WTC11 (cell line): ENCODE results near the gene RAX2. TPM values are rescaled to one million over a fixed set of nuclear protein-coding genes. Genes with fewer than 3 reads are reported as not detected.

Source experiments
- ATAC-seq: fragments of 200-7000 bp; cut with Tn5 transposase; 2 replicates; pipeline ENCODE4 v1.10.0; 2021; ENCODE audit warnings: mild to moderate bottlenecking, moderate library complexity
- CTCF ChIA-PET: fragments of 300-600 bp; sonication (Branson Sonifier 250); formaldehyde crosslinking; loops from one replicate; lab custom pipeline; 2021; ENCODE audit warnings: antibody characterized with exemption; lab: Charles Lee
- POLR2A ChIA-PET: fragments of 350-600 bp; sonication (Branson Sonifier 250); formaldehyde crosslinking; loops from one replicate; lab custom pipeline; 2021; ENCODE audit warnings: antibody characterized with exemption; lab: Charles Lee
- DNase-seq: peaks from one replicate; pipeline ENCODE4 v3.0.0; 2021; ENCODE audit warnings: low spot score
- H3K27ac Mint-ChIP-seq: 2 replicates; pipeline ENCODE4 v1.8.0; 2021; ENCODE audit warnings: mixed read lengths
- H3K27me3 Mint-ChIP-seq: 2 replicates; pipeline ENCODE4 v1.8.0; 2021; ENCODE audit warnings: low read depth, mild to moderate bottlenecking, moderate library complexity, mixed read lengths
- H3K36me3 Mint-ChIP-seq: 2 replicates; pipeline ENCODE4 v1.8.0; 2021; ENCODE audit warnings: mixed read lengths
- H3K4me1 Mint-ChIP-seq: 2 replicates; pipeline ENCODE4 v1.8.0; 2022; ENCODE audit warnings: mixed read lengths
- H3K4me3 Mint-ChIP-seq: 2 replicates; pipeline ENCODE4 v1.8.0; 2021; ENCODE audit warnings: mild to moderate bottlenecking, moderate library complexity, mixed read lengths
- H3K9me3 Mint-ChIP-seq: 2 replicates; pipeline ENCODE4 v1.8.0; 2021; ENCODE audit warnings: mixed read lengths
- AFF4 ChIP-seq: sonication (generic); formaldehyde crosslinking; IDR thresholded peaks from 2 replicates; pipeline ENCODE4 v1.8.1; 2023; ENCODE audit warnings: mild to moderate bottlenecking, missing genetic modification reagents, borderline replicate concordance
- ATF1 ChIP-seq: sonication (generic); formaldehyde crosslinking; IDR thresholded peaks from 2 replicates; pipeline ENCODE4 v1.8.1; 2023; ENCODE audit warnings: mild to moderate bottlenecking, moderate library complexity, missing genetic modification reagents
- CREB1 ChIP-seq: sonication (generic); formaldehyde crosslinking; IDR thresholded peaks from 2 replicates; pipeline ENCODE4 v1.8.0; 2023; ENCODE audit warnings: mild to moderate bottlenecking, missing genetic modification reagents
- E2F1 ChIP-seq: sonication (generic); formaldehyde crosslinking; IDR thresholded peaks from 2 replicates; pipeline ENCODE4 v1.8.0; 2022; ENCODE audit warnings: mild to moderate bottlenecking, missing genetic modification reagents
- FOXK1 ChIP-seq: sonication (generic); formaldehyde crosslinking; IDR thresholded peaks from 2 replicates; pipeline ENCODE4 v1.8.0; 2022; ENCODE audit warnings: mild to moderate bottlenecking, moderate library complexity, missing genetic modification reagents
- GTF2I ChIP-seq: fragments of 250-450 bp; sonication (Bioruptor Pico); conservative IDR thresholded peaks from 2 replicates; pipeline ENCODE4 v1.4.0; 2021; ENCODE audit warnings: mild to moderate bottlenecking
- JUN ChIP-seq: sonication (generic); formaldehyde crosslinking; IDR thresholded peaks from 2 replicates; pipeline ENCODE4 v1.8.0; 2023; ENCODE audit warnings: mild to moderate bottlenecking, missing genetic modification reagents
- MXD4 ChIP-seq: fragments of 250-450 bp; sonication (Bioruptor Pico); IDR thresholded peaks from 2 replicates; pipeline ENCODE4 v1.8.0; 2021; ENCODE audit warnings: mild to moderate bottlenecking, moderate library complexity, borderline replicate concordance
- OVOL2 ChIP-seq: fragments of 250-450 bp; sonication (Bioruptor Pico); IDR thresholded peaks from 2 replicates; pipeline ENCODE4 v1.9.0; 2021; ENCODE audit warnings: mild to moderate bottlenecking, borderline replicate concordance
- PRDM15 ChIP-seq: sonication (generic); formaldehyde crosslinking; IDR thresholded peaks from 2 replicates; pipeline ENCODE4 v1.8.0; 2022; ENCODE audit warnings: missing genetic modification reagents
- RORB ChIP-seq: fragments of 250-450 bp; sonication (Bioruptor Pico); IDR thresholded peaks from 2 replicates; pipeline ENCODE4 v1.9.0; 2021; ENCODE audit warnings: mild to moderate bottlenecking
- SP1 ChIP-seq: sonication (generic); formaldehyde crosslinking; conservative IDR thresholded peaks from 2 replicates; pipeline ENCODE4 v1.8.1; 2022; ENCODE audit warnings: missing genetic modification reagents
- TEAD4 ChIP-seq: sonication (generic); formaldehyde crosslinking; IDR thresholded peaks from 2 replicates; pipeline ENCODE4 v1.8.0; 2022; ENCODE audit warnings: mild to moderate bottlenecking, missing genetic modification reagents
- USF2 ChIP-seq: sonication (generic); formaldehyde crosslinking; IDR thresholded peaks from 2 replicates; pipeline ENCODE4 v1.8.1; 2023; ENCODE audit warnings: mild to moderate bottlenecking, missing genetic modification reagents, moderate library complexity
- ZNF219 ChIP-seq: sonication (generic); formaldehyde crosslinking; IDR thresholded peaks from 2 replicates; pipeline ENCODE4 v1.8.0; 2023; ENCODE audit warnings: missing genetic modification reagents, mild to moderate bottlenecking, borderline replicate concordance
- ZNF263 ChIP-seq: sonication (generic); formaldehyde crosslinking; IDR thresholded peaks from 2 replicates; pipeline ENCODE4 v1.8.1; 2022; ENCODE audit warnings: low read depth, mild to moderate bottlenecking, moderate library complexity, missing genetic modification reagents
- ZNF317 ChIP-seq: sonication (generic); formaldehyde crosslinking; IDR thresholded peaks from 2 replicates; pipeline ENCODE4 v1.8.1; 2023; ENCODE audit warnings: low read depth, mild to moderate bottlenecking, moderate library complexity, missing genetic modification reagents, borderline replicate concordance
- total RNA-seq: library from RNA; stranded (reverse); gene quantifications from 3 replicates; pipeline ENCODE4 v1.2.3, GENCODE V29; 2021
- TF ChIP-seq, protein P1 (sequence below): sonication (generic); formaldehyde crosslinking; IDR thresholded peaks from 2 replicates; pipeline ENCODE4 v1.8.0; 2023; ENCODE audit warnings: mild to moderate bottlenecking, missing genetic modification reagents
- TF ChIP-seq, protein P2 (sequence below): fragments of 200-600 bp; IDR thresholded peaks from 2 replicates; pipeline ENCODE4 v1.8.0; 2022; ENCODE audit warnings: antibody characterized with exemption

Gene RAX2
- total RNA-seq, 1 experiment from 2014 or later: 0.09 TPM

GRCh38 chr19:3752492-3752891 is 19.5 kb downstream of the RAX2 start:
- no peaks in the 10 kb centered on the region for H3K4me1 Mint-ChIP-seq
- no peak overlapping the region for H3K4me3 Mint-ChIP-seq
- POLR2A ChIA-PET: no interaction called here
- TF ChIP-seq PRDM15 (CRISPR knock-in tag) (no peak), ZNF317 (no peak), TEAD4 (CRISPR knock-in tag) (no peak), MXD4 (CRISPR knock-in tag) (no peak), FOXK1 (CRISPR knock-in tag) (no peak), SP1 (no peak), USF2 (CRISPR knock-in tag) (no peak), ZNF263 (CRISPR knock-in tag) (no peak), E2F1 (no peak), ZNF219 (CRISPR knock-in tag) (no peak), GTF2I (CRISPR knock-in tag) (no peak), ATF1 (CRISPR knock-in tag) (no peak)
- TF ChIP-seq, protein P1, sequence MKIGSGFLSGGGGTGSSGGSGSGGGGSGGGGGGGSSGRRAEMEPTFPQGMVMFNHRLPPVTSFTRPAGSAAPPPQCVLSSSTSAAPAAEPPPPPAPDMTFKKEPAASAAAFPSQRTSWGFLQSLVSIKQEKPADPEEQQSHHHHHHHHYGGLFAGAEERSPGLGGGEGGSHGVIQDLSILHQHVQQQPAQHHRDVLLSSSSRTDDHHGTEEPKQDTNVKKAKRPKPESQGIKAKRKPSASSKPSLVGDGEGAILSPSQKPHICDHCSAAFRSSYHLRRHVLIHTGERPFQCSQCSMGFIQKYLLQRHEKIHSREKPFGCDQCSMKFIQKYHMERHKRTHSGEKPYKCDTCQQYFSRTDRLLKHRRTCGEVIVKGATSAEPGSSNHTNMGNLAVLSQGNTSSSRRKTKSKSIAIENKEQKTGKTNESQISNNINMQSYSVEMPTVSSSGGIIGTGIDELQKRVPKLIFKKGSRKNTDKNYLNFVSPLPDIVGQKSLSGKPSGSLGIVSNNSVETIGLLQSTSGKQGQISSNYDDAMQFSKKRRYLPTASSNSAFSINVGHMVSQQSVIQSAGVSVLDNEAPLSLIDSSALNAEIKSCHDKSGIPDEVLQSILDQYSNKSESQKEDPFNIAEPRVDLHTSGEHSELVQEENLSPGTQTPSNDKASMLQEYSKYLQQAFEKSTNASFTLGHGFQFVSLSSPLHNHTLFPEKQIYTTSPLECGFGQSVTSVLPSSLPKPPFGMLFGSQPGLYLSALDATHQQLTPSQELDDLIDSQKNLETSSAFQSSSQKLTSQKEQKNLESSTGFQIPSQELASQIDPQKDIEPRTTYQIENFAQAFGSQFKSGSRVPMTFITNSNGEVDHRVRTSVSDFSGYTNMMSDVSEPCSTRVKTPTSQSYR (CRISPR knock-in tag): no peak
- TF ChIP-seq, protein P2, sequence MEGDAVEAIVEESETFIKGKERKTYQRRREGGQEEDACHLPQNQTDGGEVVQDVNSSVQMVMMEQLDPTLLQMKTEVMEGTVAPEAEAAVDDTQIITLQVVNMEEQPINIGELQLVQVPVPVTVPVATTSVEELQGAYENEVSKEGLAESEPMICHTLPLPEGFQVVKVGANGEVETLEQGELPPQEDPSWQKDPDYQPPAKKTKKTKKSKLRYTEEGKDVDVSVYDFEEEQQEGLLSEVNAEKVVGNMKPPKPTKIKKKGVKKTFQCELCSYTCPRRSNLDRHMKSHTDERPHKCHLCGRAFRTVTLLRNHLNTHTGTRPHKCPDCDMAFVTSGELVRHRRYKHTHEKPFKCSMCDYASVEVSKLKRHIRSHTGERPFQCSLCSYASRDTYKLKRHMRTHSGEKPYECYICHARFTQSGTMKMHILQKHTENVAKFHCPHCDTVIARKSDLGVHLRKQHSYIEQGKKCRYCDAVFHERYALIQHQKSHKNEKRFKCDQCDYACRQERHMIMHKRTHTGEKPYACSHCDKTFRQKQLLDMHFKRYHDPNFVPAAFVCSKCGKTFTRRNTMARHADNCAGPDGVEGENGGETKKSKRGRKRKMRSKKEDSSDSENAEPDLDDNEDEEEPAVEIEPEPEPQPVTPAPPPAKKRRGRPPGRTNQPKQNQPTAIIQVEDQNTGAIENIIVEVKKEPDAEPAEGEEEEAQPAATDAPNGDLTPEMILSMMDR: no peak
- TF ChIP-seq, all 79 proteins: peak for 0
- no peaks in the 10 kb centered on the region for H3K27me3 Mint-ChIP-seq
- CTCF ChIA-PET: interaction anchor here (1.5 kb wide), 1 partner anchor 10 kb away, joined by 3 read pairs; the partner anchor contains the start of gene MRPL54
- ATAC-seq: no peak
- peaks cover 18% of the 10 kb centered on the region for H3K36me3 Mint-ChIP-seq
- no peak overlapping the region for H3K27ac Mint-ChIP-seq
- no peaks in the 10 kb centered on the region for H3K9me3 Mint-ChIP-seq
- no peak for DNase-seq

GRCh38 chr19:3751236-3751635 is 20.8 kb downstream of the RAX2 start:
- ATAC-seq: no peak
- Mint-ChIP-seq H3K27me3 (no peaks in the 10 kb centered on the region), H3K27ac (no peak overlapping the region), H3K36me3 (peaks cover 18% of the 10 kb centered on the region), H3K4me1 (no peaks in the 10 kb centered on the region), H3K4me3 (no peak overlapping the region), H3K9me3 (no peaks in the 10 kb centered on the region)
- ChIA-PET CTCF (interaction anchor here (0.5 to 1.5 kb wide), 3 partner anchors 11 to 312 kb away, joined by 3 to 4 read pairs (median 3); partner anchors contain the start of gene MRPL54), POLR2A (no interaction called here)
- DNase-seq: no peak
- TF ChIP-seq AFF4 (no peak), RORB (CRISPR knock-in tag) (no peak), OVOL2 (no peak), ATF1 (CRISPR knock-in tag) (no peak), MXD4 (CRISPR knock-in tag) (no peak), CREB1 (CRISPR knock-in tag) (no peak), JUN (no peak)
- TF ChIP-seq, protein P2: no peak
